Stimulated activated CD8-positive, alpha-beta memory T cell treated with anti-CD3 and anti-CD28 coated beads, Interleukin-7, amount 100 ng/mL, for 4 hours (primary cell): ENCODE measurements around the gene KPNA6.
"Not testable (repeated sequence)": the region's sequence is repeated elsewhere in the genome, so short reads cannot be mapped to it uniquely, and the experiment has no call there.

Experiments used
- DNase-seq, 2 donors: peaks; one replicate each; pipeline ENCODE4 v3.0.0-alpha.2; 2020; ENCODE audit warnings: low read depth in 2 of 2

Gene KPNA6

GRCh38 chr1:32142446-32143301 is 34.8 kb downstream of the KPNA6 start:
- no peak for DNase-seq

GRCh38 chr1:32143302-32143695 is 35.4 kb downstream of the KPNA6 start:
- DNase-seq, result not testable (repeated sequence)

GRCh38 chr1:32144033-32144432 is 36.2 kb downstream of the KPNA6 start:
- no peak for DNase-seq

- DNase-seq, result not testable (repeated sequence)
Observed at GRCh38 chr1:32147799-32148198, 39.9 kb downstream of the KPNA6 start.

GRCh38 chr1:32150847-32151246 is 43.0 kb downstream of the KPNA6 start:
- no peak for DNase-seq

GRCh38 chr1:32151319-32151787 is 43.5 kb downstream of the KPNA6 start:
- DNase-seq, result no peak

- DNase-seq, result no peak
Observed at GRCh38 chr1:32159189-32159588, 51.3 kb downstream of the KPNA6 start.

DNA sequence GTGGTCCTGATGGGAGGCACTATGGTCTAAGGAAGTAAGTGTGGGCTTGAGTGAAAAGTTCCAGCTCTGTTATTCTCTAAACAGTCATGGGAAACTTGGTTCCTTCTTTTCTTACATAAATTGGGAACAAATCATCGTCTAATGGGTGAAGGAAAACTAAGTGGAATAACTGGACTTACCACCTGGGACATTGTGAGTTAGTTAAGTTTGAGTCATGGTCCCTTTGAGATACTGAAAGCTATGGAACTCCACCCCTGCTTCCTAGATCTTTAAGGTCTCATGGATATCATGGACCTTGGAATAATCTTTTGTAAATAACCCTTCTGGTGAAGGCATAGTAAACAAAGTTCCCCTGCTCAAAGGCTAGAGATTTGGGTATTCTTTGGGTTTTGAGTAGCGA is 55.5 kb downstream of the KPNA6 start:
- no peak for DNase-seq

- DNase-seq, result not testable (repeated sequence)
Observed at GRCh38 chr1:32165633-32166032, 57.8 kb downstream of the KPNA6 start.

- DNase-seq, result no peak
Observed at GRCh38 chr1:32170991-32171390, 63.1 kb downstream of the KPNA6 start.

DNA sequence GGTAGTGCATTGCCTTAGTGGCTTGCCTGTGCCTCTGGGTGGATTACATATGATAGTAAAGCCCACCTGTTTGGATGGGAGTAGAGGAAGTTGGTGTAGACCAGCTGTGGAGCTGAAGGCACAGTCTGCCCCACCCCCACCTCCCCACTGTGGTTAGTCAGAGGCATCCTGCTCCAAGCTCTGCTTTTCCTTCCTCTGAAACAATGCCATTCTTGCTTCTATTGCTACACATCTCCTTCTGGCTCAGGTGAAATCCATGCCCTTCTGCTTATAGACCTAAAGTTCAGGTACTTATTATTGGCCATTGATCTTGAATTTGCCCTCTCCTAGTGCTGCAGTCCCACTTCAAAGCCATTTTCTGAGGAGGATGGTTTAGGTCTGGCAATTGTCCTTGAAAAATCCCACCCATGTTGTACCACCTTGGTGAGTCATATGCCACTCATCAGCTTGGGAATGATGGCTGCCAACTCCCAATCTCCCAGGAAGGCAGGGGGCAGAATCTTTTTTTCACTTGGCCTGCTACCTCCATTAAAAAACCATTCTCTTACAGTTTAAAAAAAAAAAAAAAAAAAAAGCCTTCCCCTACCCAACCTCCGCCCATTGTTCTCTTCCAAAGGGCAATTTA is 64.9 kb downstream of the KPNA6 start:
- no peak for DNase-seq

DNA sequence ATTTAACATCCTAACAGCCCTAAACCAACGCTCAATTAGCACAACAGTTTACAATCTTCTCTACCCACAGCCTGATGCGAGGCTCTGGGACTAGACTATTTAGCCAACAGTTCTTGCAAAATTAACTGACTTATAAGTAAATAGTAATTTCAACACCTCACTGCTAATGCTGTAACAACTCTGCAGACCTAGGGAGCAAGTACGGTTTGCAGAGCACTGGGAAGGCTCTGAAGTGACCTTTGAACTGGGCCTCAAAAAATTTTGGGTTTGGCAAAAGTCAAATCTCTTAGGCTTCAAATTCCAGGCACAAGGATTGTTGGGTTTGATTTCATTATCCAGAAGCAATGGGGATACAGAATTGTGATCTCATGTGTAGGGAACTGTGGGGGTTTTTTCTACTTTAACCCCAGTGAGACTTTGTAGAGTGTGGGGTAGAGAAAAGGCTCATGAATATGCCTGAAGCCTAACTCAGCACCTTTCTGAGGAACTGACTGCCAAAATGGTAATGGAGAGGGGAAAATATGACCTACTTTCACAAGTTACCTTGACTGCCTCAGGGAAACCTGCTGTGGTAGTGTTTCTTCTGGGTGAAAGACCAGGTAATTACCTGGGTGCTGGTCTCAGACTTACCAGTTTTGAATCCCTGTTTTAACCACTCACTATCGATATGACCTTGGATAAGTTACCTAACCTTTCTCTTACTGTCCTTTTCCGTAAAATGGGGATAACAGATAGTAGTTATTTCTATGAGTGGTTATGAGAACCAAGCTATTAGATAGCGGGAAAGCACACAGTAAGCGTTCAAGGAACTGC is 70.7 kb downstream of the KPNA6 start:
- no peak for DNase-seq

- no peak for DNase-seq
Observed at GRCh38 chr1:32179193-32179442, 71.3 kb downstream of the KPNA6 start.

DNA sequence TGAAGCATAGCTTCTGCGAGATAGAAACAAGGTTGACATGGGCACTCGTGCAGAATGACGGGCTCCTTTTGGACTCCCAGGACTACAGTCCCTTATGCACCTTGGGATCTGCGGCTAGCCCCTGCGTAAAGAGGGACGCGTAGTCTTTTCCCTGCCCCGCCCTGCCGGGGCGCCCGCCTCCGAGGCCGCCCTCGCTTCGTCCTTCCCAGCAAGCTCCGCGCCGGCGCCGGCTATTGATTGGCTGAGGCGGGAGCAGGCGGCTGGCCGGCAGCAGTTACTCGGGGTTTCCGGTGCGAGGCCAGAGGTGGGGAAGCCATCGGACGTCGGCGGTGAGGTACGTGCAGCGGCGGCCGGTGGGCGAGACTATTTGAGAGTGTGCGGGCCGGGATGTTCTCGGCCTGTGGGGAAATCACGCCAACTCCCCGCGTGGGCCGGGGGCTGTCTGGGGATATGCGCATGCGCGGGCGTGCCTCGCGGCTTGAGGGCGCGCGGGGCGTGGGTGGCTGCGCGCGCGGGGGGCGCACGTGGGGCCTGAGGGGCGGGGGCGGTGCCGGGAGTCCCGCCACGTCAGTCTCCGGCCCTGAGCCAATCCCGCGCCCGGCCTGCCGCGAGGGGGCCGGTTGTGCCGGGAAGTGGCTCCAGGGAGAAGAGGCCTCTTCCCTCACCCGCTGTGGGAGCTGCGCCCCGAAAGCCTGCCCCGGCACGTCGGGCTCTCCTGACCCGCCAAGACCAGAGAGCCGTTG is 71.8 kb downstream of the KPNA6 start, which contains the start of gene TXLNA:
TXLNA (plus strand) TSS at position 233 of the 743 bp plus-strand sequence. CDS start 671 bp downstream, outside the sequence.
- DNase-seq, result peak; percentile 79 to 90

- peak in 1 of 2 donors; percentile 17 for DNase-seq
Observed at GRCh38 chr1:32180186-32181060, 72.6 kb downstream of the KPNA6 start.

GRCh38 chr1:32181065-32181464 is 73.2 kb downstream of the KPNA6 start:
- DNase-seq, result no peak

DNA sequence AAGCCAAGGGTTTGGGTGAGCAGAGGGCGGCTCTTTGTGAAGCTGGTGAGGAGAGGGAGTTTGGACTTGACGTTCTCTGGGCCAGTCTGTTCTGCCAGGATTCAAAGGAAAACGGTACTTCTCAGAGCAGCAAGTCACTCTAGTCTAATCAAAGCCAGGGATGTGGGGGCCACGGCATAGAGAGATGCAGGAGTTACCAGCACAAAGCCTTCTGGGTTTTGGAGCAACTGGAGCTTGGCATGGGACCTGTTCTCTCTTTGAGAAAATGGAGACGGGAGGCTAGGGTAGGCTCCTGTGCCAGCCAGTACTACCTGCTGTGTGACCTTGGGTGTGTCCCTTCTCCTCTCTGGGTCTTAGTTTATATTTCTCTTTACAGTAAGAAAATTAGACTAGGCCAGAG is 73.7 kb downstream of the KPNA6 start:
- DNase-seq, result no peak

GRCh38 chr1:32182060-32182459 is 74.2 kb downstream of the KPNA6 start:
- DNase-seq, result no peak

GRCh38 chr1:32184650-32185049 is 76.8 kb downstream of the KPNA6 start:
- no peak for DNase-seq

GRCh38 chr1:32186077-32186476 is 78.2 kb downstream of the KPNA6 start:
- DNase-seq, result no peak

DNA sequence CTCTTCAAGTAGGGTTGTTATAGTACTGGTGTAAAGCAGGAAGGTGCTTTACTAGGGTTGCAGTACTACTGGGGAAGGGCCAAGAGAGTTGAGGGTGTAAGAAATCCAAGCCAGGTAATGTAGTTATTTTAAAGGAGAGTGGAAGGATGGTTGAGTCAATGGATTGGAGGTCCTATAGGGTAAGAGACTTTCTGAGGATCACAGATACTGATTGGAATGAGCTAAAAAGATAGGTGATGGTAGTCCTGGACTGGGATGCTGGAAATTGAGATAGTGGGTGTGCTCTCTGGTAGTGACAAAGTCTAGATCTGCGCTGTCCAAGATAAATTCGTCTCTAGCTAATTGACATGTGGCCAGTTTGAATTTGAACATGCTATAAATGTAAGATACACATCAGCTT is 78.6 kb downstream of the KPNA6 start:
- DNase-seq, result no peak
